Left cardiac atrium (tissue), 4 donors: ENCODE measurements around the gene PHF21A. TPM values are rescaled to one million over a fixed set of nuclear protein-coding genes. Genes with fewer than 3 reads are reported as not detected.
A peak's percentile ranks its signal among the peaks of the same experiment; 100 is the strongest.

Experiments
- ATAC-seq, 2 donors: fragments of 200-7000 bp; cut with Tn5 transposase; one replicate each; pipeline ENCODE4 v1.9.1; 2020; ENCODE audit warnings: mild to moderate bottlenecking in 2 of 2, moderate library complexity in 2 of 2
- DNase-seq: peaks from one replicate; pipeline ENCODE4 v3.0.0-alpha.2; 2020
- intact Hi-C, 2 donors: fragments of 100-400 bp; cut with DNase I; formaldehyde crosslinking; loops; one replicate each; pipeline versions ENCODE4 v1.14.1 to v1.15.1; 2022 to 2023
- long read RNA-seq: library from polyadenylated mRNA; unstranded; transcript quantifications from one replicate; pipeline ENCODE4 v2.0.0, GENCODE V29; 2021
- total RNA-seq, 2 donors: library from RNA; stranded (reverse); fragmentation: NEBNext Ultra II Directional; extraction: Animal tissue kit (Norgen Biotek cat#: 25700); gene quantifications; one replicate each; pipeline ENCODE4 v1.2.1, GENCODE V29; 2021
- donor health status: DM: no; HTN: yes; CAD: no.
- donor health status: DM: no; HTN: yes; CAD: no; lungs with severe emphysema.
- donor health status: DM: yes; HTN: yes; CAD: no.
- donor health status: Dilated cardiomyopathy.

PHF21A gene
- total RNA-seq = 10 to 100 TPM; 39.7 to 40.4 TPM
- long read RNA-seq, partial matches to known transcripts = 2 of 9 reads
- long read RNA-seq, other reads (novel, unspliced or antisense) = 7 of 9 reads

DNA sequence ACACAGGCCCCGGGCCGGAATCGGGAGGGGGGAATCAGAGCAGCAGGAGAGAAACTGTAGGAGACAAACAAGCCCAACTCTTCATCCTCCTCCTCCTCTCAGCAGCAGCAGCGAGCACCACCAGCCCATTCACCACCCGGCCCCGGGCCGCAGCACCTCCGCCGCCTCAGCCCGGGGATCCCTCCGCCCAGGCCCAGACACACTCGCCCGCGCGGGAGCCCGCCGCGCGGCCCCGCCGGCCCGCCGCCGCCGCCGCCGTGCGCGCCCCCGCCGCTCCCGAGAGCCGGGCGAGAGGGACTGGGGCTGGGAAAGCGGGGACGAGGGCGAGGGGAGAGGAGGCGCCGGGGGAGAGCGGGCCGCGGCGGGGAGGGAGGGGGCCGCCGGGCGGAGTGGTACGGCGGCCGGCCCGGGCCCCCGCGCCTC is at the start of gene PHF21A:
PHF21A (minus strand) TSS at position 154 of the 423 bp plus-strand sequence. CDS start 37,235 bp downstream, outside the sequence.
- intact Hi-C loops = loop anchor here in 1 of 2 donors (5.0 kb wide), 1 partner anchor 116 kb away; no protein-coding TSS in a partner anchor
- peak; percentile 92 for DNase-seq

DNA sequence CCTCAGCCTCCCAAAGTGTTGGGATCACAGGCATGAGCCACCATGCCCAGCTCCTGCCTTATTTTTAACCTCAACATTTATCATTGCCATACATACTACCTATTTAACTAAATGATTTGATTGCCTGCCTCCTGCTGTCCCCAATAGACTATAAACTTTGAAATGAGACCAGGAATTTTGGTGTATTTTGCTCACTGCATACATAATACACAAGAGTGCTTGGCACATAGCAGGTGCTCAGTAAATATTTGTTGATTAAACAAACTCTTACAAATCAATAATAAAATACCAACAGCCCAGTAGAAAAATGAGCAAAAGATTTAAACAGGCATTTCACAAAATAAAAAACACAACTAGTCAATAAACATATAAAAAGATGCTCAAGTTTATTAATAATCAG is 49.5 kb upstream of the PHF21A start:
- intact Hi-C loops = no loop called here
- DNase-seq (no peak), ATAC-seq (no peak)

More for the DNA sequence above, at the start of gene PHF21A:
- peak; percentile 84 to 86 for ATAC-seq

DNA sequence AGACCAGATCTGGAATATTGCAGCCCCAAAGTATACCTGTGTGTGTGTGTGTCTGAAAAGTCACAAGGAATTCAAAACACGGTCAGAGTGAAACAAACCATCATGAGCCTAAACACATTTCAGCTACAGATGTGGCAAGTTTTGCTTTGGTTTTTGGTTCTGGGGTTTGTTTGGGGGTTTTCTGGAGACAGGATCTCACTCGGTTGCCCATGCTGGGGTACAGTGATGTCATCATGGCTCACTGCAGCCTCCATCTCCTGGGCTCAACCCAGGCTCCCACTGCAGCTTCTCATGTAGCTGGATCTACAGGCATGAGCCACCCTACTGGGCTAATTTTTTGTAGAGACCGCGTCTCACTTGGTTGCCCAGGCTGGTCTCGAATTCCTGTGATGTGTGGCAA is 41.4 kb upstream of the PHF21A start:
- ATAC-seq (no peak), DNase-seq (no peak)
- intact Hi-C loops = no loop called here

DNA sequence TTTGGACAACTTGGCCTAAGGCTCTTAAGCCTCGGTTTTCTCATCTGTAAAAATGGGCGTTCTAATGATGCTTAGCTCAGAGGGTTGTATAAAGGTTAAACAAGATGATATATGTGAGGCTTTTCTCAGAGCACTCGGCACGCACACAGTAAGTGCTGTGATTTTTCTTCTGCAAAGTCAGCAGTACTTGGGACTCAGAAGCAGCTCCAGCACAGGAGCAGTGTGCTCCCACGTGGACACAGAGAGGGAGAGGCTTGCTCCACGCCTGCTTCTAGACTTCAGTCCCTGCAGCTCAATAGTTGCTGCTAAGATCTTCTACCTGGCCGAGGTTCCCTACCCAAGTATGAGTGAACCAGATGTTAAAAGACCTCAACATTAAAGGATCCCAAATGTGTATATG is 39.9 kb upstream of the PHF21A start:
- ATAC-seq (no peak), DNase-seq (no peak)
- intact Hi-C loops = no loop called here

DNA sequence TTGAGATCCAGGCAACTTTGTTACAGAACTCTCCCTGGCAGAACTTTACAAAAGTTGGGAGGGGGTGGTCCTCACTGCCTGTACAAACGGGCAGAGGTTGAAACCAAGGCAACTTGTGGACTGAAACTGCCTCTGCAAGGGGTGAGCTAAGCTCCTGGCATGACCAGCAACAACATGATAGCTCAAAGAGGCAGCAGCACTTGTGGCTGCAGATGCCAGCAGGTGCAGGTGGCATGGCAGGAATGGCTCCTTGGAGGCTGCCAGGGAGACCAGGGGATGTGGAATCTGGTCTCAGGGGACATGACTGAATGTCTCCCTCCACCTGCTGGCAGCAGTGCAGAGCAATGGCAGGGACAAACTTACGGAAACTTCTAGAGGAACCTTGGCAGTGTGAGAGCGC is 38.8 kb upstream of the PHF21A start:
- intact Hi-C loops = no loop called here
- ATAC-seq = no peak
- no peak for DNase-seq

DNA sequence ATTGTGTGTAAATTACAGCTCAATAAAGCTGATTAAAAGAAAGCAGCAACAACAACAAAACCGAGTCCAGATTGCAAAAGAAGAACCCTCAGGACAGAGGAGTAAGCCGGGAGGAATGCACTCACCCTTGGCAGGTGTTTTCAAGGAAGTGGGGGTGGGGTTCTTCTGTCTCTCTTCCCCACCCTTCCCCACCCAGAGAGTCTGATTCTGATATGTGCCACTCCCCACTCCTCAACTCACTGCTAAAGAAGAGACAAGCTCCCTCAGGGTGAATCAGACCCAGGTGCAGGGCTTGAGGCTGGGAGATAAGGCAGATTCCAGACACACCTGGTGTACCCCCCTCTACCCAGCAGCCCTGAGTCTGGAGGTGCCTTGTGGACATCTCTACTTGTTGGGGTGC is 38.4 kb upstream of the PHF21A start:
- intact Hi-C loops = no loop called here
- peak in 1 of 2 donors; percentile 34 for ATAC-seq
- no peak for DNase-seq

DNA sequence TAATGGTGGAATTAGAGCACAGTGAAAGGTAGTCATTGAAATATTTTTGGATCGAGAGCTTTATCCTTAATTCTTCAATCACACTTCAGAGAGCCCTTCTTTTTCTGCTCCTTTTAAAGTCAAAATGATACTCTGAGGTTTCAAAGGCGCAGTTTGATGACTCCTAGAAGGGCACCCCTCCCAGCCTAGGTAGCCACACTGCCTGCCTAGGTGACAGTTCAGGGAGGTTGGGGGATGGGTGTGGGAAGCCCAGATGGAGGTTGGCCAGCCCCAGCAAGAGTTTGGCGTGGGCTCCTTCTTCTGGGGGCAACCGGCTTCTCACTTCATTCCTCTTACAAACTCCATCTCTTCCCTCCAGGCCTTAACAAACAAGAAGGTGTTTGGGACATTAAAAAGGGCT is 28.6 kb upstream of the PHF21A start:
- intact Hi-C loops = no loop called here
- no peak for DNase-seq
- no peak for ATAC-seq

DNA sequence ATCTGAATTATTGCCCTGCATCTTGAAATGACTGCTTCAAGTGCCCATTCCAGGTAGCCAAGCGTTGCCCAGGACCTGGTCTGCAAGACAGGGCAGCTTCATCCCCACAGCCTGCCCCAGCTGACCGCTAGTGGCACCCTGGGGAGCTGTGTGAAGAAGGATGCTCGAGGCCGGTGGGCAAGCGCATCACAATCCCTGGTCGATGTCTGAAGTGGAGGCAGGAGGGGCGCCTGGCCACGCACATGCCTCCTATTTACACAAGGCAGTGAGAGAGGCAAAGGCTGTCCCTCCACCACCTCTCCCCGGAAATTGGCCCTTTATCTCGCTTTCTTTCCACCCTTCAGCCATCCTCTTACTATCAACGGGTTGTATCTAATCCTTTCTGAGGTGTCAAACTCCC is 28.1 kb upstream of the PHF21A start:
- ATAC-seq (no peak), DNase-seq (no peak)
- intact Hi-C loops = no loop called here

DNA sequence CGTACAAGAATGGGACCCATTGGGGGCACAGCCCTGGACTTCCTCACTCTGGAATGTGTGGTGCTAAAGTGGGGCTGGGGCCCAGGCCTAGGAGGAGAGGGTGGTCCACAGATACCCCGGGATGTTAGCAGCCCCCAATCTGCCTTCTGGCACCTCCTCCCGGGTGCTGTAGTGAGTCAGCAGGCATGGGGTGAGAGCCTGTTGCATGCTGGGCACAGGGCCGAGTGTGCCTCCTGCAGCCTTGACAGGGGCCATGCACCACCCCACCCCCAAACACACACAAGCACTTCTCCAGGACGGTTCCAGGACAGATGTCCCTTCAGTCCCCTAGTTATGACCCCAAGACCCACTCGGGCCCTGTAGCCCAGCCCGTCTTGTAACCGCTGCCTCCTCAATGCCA is 23.5 kb upstream of the PHF21A start:
- DNase-seq (no peak), ATAC-seq (no peak)
- intact Hi-C loops = no loop called here

DNA sequence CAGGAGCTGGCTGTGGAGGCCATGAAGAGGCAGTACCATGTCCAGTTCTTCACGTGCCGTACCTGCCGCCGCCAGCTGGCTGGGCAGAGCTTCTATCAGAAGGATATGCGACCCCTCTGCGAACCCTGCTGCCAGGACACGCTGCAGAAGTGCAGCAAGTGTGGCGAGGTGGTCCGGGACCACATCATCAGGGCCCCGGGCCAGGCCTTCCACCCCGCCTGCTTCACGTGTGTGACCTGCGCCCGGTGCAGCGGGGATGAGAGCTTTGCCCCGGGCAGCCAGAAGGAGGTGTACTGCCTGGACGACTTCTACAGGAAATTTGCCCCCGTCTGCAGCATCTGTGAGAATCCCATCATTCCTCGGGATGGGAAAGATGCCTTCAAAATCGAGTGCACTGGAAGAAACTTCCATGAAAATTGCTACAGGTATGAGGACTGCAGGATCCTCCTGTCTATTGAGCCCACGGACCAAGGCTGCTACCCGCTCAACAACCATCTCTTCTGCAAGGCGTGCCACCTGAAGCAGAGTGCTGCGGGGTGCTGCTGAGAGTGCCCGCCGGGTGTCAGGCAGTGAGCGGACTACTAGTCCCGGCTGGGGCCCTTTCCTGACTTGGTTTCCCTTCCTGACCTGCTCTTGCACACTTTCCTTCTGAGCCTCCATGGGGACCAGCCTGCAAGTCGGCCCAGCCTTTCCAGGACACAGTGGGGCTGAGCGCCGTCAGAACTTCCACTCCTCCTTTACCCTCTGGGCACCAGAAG is 22.0 kb upstream of the PHF21A start:
- DNase-seq (no peak), ATAC-seq (no peak)
- intact Hi-C loops = no loop called here

DNA sequence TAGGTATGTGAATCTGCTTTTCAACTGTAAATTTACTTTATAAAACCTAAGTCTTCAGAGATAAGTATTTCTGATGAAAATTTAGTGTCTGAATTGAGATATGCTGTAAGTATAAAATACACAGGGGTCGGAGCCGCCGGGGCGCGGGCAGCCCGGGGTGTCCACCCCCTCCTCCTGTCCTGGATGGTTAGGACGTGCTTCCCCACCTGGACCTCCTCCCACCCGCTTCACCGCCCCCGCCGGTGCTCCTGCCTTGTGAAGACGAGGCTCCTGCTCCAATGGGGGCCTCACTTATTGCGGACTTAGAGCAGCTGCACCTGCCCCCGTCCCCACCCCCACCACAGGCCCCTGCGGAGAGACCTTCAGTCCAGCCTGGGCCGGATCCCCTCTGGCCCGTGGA is 21.3 kb upstream of the PHF21A start:
- ATAC-seq (no peak), DNase-seq (no peak)
- intact Hi-C loops = no loop called here

DNA sequence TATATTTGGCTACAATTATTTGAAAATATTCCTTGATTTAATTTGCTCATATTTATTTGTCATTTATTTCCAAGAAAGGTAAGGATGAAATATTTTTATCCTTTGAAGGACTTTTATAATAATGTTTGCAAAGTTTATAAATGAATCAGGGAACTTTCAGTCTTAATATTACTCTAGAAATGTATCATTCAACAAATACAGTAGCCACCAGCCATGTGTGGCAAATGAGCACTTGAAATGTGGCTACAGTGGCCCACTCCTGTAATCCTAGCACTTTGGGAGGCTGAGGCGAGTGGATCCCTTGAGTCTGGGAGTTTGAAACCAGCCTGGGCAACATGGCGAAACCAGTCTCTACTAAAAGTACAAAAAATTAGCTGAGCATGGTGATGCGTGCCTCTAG is 20.3 kb upstream of the PHF21A start:
- no peak for ATAC-seq
- intact Hi-C loops = no loop called here
- no peak for DNase-seq

DNA sequence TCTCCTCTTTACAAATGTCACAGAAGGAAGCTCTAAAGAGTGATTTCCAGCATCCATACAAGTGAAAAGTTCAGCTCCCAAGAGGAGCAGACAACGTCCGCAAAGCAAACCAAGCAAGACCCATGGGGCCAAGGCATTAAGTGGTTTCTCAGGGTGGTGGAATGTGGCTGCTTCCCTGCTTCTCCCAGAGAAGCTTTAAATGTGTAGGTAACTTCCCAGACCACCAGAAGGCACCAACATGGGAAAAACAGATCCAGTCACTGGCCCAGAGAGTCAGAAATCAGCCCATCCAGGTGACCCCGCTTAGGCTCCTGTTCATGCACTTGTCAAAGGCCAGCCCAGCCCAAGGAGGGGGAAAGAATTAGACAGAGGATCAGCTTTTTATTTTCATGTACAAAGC is 13.3 kb upstream of the PHF21A start:
- DNase-seq (no peak), ATAC-seq (no peak)
- intact Hi-C loops = no loop called here

DNA sequence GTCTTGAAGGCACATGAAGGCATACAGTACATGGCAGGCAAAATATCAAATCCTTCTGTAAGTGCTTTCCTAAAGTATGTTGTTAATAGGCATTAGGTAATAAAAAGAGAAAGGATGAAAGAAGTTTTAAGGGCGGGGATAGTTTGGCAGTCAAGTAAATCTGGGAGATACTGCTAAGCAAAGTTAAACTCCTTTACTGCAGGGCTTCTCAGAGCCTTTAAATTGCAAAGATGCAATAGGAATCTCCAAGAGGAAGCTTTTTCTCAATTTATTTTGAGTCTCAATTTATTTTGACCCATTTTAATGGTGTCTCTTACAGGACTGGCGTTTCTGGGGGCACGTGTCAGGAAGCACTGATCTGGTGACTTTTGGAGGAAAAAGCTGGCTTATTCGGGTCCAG is 12.8 kb upstream of the PHF21A start:
- intact Hi-C loops = no loop called here
- ATAC-seq = no peak
- no peak for DNase-seq

DNA sequence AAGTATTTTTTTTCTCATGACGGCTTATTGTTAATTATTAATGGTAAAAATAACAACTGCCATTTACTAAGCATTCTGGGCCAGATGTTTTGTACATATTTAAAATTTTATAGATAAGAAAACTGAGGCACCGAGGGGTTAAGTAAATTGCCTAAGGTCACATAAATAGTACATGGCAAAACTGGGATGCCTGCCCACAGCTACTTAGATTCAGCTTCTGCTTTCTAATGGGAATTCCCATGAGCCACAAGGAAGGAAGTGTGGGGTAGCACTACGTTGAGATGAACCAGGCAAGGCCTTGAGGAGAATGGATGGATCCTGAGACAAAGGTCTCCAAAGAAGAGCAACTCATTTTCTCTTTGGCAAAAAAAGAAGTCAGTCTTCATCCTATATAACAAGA is 11.9 kb upstream of the PHF21A start:
- intact Hi-C loops = no loop called here
- ATAC-seq (peak in 1 of 2 donors; percentile 19), DNase-seq (no peak)

DNA sequence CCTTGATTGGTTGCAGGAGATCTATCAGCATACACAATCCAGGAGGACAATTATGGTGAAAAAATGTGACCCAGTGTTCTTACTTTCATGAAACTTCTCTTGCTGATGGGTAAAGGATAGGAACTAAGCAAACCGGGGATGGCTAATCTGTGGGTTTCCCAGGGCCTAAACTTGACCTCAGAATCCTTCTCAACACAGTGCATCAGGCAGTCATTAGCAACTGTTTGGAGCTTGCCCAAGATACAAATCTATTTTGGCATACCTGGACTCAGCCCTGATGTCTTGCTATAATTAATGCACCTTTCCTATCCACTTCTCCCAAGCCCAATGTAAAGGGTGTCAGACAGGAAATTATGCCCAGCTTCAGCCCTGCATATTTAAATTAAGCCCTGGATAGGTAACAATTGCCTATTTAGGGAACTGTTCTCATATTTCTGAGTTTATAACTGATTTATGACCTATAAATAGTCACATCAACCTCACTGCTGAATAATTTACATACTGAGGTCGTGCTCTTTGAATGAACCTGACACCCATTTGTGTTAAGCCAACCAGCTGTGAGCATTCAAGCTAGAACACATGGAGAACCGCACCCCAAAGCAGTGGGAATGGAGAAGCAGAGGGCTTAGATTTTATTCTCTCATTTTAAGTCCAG is 9.2 kb upstream of the PHF21A start:
- ATAC-seq = no peak
- intact Hi-C loops = no loop called here
- DNase-seq = no peak

DNA sequence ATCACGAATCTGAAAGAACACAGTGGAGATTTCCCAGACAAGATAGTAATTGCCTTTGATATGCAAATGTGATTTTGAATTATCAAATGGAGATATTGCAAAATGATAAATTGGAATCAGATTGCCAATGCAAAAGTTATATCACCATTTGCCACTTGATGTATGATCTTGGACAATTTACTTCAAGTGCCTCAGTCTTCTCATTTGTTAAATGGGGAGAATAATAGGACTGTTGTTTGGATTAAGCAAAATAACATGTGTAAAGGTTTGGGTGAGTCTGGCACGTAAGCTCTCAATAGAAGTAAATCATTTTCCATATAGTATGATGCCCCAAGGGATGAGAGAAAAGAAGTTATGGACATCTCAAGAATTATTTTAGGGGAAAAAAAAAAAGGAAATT is 7.9 kb upstream of the PHF21A start:
- no peak for ATAC-seq
- intact Hi-C loops = no loop called here
- no peak for DNase-seq

DNA sequence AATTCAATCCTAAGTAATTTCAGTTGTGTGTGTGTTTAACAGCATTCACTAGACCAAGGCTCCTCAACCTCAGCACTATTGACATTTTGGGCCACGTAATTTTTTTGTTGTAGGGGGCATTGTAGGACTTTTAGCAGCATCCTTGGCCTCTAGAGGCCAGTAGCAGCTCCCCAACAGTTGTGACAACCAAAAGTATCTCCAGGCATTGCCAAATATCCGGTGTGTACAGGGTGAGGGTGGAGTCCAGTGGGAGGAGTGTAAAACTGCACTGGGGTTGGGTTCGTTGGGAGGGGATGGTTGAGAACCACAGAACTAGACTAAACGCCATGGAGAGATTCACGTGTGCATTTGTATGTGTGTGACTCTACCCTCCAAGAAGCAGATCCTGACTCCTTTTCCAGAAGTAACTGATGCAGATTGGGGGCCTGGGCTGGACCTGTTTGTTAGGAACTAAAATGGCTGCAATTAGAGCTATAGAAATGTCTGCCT is 5.9 kb upstream of the PHF21A start:
- intact Hi-C loops = no loop called here
- peak in 1 of 2 donors; percentile 81 for ATAC-seq
- peak; percentile 28 for DNase-seq

DNA sequence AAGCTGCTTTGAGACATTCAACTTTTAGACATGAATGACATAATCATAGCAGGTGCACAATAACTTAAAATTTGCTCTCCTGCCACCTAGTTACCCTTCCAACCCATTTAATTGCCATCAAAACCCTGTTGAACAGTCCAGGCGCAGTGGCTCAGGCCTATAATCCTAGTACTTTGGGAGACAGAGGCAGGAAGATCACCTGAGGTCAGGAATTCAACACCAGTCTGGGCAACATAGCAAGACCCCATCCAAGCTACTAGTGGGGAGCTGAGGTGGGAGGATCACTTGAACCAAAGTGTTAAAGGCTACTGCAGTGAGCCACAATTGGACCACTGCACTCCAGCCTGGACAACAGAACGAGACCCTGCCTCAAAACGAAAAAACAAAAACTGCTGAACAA is 4.0 kb upstream of the PHF21A start:
- DNase-seq (no peak), ATAC-seq (no peak)
- intact Hi-C loops = no loop called here

DNA sequence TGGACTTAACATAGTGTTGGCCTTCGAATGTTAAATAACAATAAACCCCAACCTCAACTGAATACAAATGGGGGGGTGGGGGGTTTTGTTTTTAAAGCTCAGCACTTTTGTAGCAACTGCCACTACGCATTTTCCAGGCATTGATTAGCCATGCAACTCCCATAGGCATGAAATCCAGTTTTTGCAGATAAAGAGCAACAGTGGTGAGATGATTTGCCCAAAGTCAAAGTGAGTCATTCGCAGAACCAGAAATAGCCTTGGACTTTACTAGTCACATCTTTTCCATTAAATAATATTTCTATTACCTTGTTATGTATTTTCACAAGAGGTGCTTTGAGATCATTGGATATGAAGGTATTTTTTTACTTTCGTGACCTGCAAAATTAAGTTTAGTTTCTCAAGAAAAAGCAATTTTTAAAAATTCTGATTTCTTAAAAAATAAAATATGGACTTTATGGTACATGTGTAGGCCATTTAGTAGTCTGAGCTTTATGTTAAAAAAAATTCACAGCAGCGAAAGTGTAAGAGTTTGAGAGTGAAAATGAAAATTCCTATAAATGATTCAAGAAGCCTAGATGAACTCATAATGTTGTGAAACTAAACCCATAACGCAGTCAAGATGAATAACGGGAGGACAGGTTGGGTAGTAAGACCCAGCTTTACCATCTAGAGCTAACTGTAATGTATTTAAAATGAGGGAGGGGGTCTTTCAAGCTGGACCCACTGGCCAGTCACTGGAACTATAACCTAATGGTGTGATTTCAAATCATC is 1.9 kb upstream of the PHF21A start:
- DNase-seq (no peak), ATAC-seq (no peak)
- intact Hi-C loops = loop anchor here in 1 of 2 donors (5.0 kb wide), 1 partner anchor 114 kb away; no protein-coding TSS in a partner anchor
